Transverse colon (tissue), 4 donors: ENCODE results near the gene MGAT3. TPM values are rescaled to one million over a fixed set of nuclear protein-coding genes. Genes with fewer than 3 reads are reported as not detected.
A peak's percentile ranks its signal among the peaks of the same experiment; 100 is the strongest.
"Not testable (repeated sequence)": the region's sequence is repeated elsewhere in the genome, so short reads cannot be mapped to it uniquely, and the experiment has no call there.

Experiments
- DNase-seq: peaks from one replicate; pipeline ENCODE4 v3.0.0-alpha.2; 2019
- H3K27ac ChIP-seq, 4 donors: fragments of 200-600 bp; sonication (generic); 2 replicates each; pipeline ENCODE4 v1.5.1; 2016 to 2018; ENCODE audit warnings: inconsistent platforms in 4 of 4
- H3K27me3 ChIP-seq: fragments of 200-600 bp; sonication (generic); 2 replicates; pipeline ENCODE4 v1.5.1; 2017; ENCODE audit warnings: inconsistent platforms
- H3K36me3 ChIP-seq, 4 donors: fragments of 200-600 bp; sonication (generic); 2 replicates each; pipeline ENCODE4 v1.5.1; 2017 to 2019; ENCODE audit warnings: inconsistent platforms in 4 of 4
- H3K4me1 ChIP-seq, 4 donors: fragments of 200-600 bp; sonication (generic); 2 replicates each; pipeline ENCODE4 v1.5.1; 2017 to 2020; ENCODE audit warnings: inconsistent platforms in 4 of 4
- H3K4me3 ChIP-seq, 4 donors: fragments of 200-600 bp; sonication (generic); 1 replicate in 1 of 4; 2 replicates in 3 of 4; pipeline versions ENCODE4 v1.5.1 to v1.6.1; 2017 to 2019; ENCODE audit warnings: inconsistent platforms in 4 of 4
- H3K9me3 ChIP-seq, 2 donors: fragments of 200-600 bp; sonication (generic); 2 replicates each; pipeline ENCODE4 v1.5.1; 2017 to 2019; ENCODE audit warnings: inconsistent platforms in 2 of 2
- EP300 ChIP-seq: sonication (generic); formaldehyde crosslinking; IDR thresholded peaks from one replicate; pipeline ENCODE4 v1.6.1; 2017; ENCODE audit warnings: antibody characterized with exemption, low read depth
- POLR2A ChIP-seq: fragments of 450-650 bp; IDR thresholded peaks from one replicate; pipeline ENCODE4 v1.6.1; 2016; ENCODE audit warnings: antibody characterized with exemption, mild to moderate bottlenecking, moderate library complexity
- POLR2AphosphoS5 ChIP-seq, 3 donors: sonication (generic); formaldehyde crosslinking; IDR thresholded peaks; one replicate each; pipeline ENCODE4 v1.6.1; 2016; ENCODE audit warnings: antibody characterized with exemption in 3 of 3
- WGBS, 2 donors: methylation state at CpG; one replicate each; pipeline ENCODE4 v1.1.5; 2018; ENCODE audit warnings: low coverage in 1 of 2; 5-methylcytosine and 5-hydroxymethylcytosine counted together
- in situ Hi-C, 4 donors: fragments of 200-750 bp; cut with MboI; loops; one replicate each; pipeline versions ENCODE4 v1.15.0 to v1.15.1; 2017; ENCODE audit warnings: low sequenced_read_pairs in 3 of 4, low pct_ligation_motif_present in 1 of 4, low pct_unique_long_range_greater_than_20kb in 1 of 4
- intact Hi-C: fragments of 100-400 bp; cut with DNase I; formaldehyde crosslinking; loops from one replicate; pipeline ENCODE4 v1.15.1; 2023; ENCODE audit warnings: low total_unique reads
- total RNA-seq, 4 donors: library from RNA; depleted of rRNA; stranded (reverse); fragments of >200 nt; gene quantifications; one replicate each; pipeline ENCODE4 v1.1.0, GENCODE V29; 2016
- TF ChIP-seq, protein P1 (sequence below), 5 experiments: fragments of 200-600 bp in 3 of 5; fragments of 450-650 bp in 2 of 5; sonication (generic) in 3 of 5; IDR thresholded peaks; 1 replicate in 2 of 5; 2 replicates in 3 of 5; pipeline ENCODE4 v1.5.1; 2016 to 2017; ENCODE audit warnings: antibody characterized with exemption in 5 of 5, inconsistent platforms in 3 of 5, mild to moderate bottlenecking in 2 of 5, moderate library complexity in 1 of 5

Gene MGAT3
- total RNA-seq, 4 donors from 2014 or later = 1.2 to 10.1 (median 5.2) TPM

- H3K4me1 ChIP-seq = peaks cover 15 to 36% (median 21%) of the 10 kb centered on the region in 4 donors
- 3 to 8% methylated on average over 2 to 18 of the region's 18 CpGs for WGBS, 2 donors
- in situ Hi-C loops = no loop called here
- no peaks in the 10 kb centered on the region for H3K27me3 ChIP-seq
- peak overlapping the region; percentile 80 to 98 (median 85) for H3K4me3 ChIP-seq
- no peak for TF ChIP-seq POLR2A
- TF ChIP-seq POLR2AphosphoS5 (IDR thresholded peaks at IDR 0.05) = peak in 1 of 3 donors; percentile 5
- no peak for TF ChIP-seq EP300
- TF ChIP-seq, protein P1, sequence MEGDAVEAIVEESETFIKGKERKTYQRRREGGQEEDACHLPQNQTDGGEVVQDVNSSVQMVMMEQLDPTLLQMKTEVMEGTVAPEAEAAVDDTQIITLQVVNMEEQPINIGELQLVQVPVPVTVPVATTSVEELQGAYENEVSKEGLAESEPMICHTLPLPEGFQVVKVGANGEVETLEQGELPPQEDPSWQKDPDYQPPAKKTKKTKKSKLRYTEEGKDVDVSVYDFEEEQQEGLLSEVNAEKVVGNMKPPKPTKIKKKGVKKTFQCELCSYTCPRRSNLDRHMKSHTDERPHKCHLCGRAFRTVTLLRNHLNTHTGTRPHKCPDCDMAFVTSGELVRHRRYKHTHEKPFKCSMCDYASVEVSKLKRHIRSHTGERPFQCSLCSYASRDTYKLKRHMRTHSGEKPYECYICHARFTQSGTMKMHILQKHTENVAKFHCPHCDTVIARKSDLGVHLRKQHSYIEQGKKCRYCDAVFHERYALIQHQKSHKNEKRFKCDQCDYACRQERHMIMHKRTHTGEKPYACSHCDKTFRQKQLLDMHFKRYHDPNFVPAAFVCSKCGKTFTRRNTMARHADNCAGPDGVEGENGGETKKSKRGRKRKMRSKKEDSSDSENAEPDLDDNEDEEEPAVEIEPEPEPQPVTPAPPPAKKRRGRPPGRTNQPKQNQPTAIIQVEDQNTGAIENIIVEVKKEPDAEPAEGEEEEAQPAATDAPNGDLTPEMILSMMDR (IDR thresholded peaks at IDR 0.05) = no peak
- no peaks in the 10 kb centered on the region for H3K9me3 ChIP-seq
- peak overlapping the region; percentile 86 to 94 (median 90) for H3K27ac ChIP-seq
- peaks cover 0 to 35% (median 10%) of the 10 kb centered on the region in 4 donors for H3K36me3 ChIP-seq
- DNase-seq = no peak
- intact Hi-C loops = no loop called here
Observed at GRCh38 chr22:39502789-39503409, 46.1 kb downstream of the MGAT3 start.

- Histone ChIP-seq H3K27ac (peak overlapping the region in 1 of 4 donors; percentile 93), H3K4me1 (peaks cover 15 to 33% (median 21%) of the 10 kb centered on the region in 4 donors), H3K9me3 (no peaks in the 10 kb centered on the region), H3K27me3 (no peaks in the 10 kb centered on the region), H3K4me3 (peak overlapping the region in 2 of 4 donors; percentile 80 to 89), H3K36me3 (peaks cover 0 to 41% (median 14%) of the 10 kb centered on the region in 4 donors)
- WGBS, 2 donors = 48% methylated on average over 6 of the region's 6 CpGs; no CpG with 5 or more reads in 1 of the 2 donors
- intact Hi-C loops = no loop called here
- DNase-seq = no peak
- in situ Hi-C loops = no loop called here
- TF ChIP-seq POLR2A (no peak), EP300 (no peak), POLR2AphosphoS5 (IDR thresholded peaks at IDR 0.05) (no peak)
- TF ChIP-seq, protein P1 (IDR thresholded peaks at IDR 0.05) = no peak
Observed at GRCh38 chr22:39503630-39504029, 46.8 kb downstream of the MGAT3 start.

GRCh38 chr22:39504071-39504470 is 47.3 kb downstream of the MGAT3 start:
- no peak for TF ChIP-seq POLR2AphosphoS5 (IDR thresholded peaks at IDR 0.05)
- Histone ChIP-seq H3K27ac (no peak overlapping the region), H3K9me3 (no peaks in the 10 kb centered on the region), H3K4me1 (peaks cover 15 to 32% (median 21%) of the 10 kb centered on the region in 4 donors), H3K36me3 (peaks cover 0 to 41% (median 15%) of the 10 kb centered on the region in 4 donors), H3K4me3 (no peak overlapping the region), H3K27me3 (no peaks in the 10 kb centered on the region)
- WGBS, 2 donors = 94 to 95% methylated on average over 14 to 16 of the region's 16 CpGs
- intact Hi-C loops = no loop called here
- no peak for DNase-seq
- in situ Hi-C loops = no loop called here

GRCh38 chr22:39507021-39507420 is 50.2 kb downstream of the MGAT3 start:
- WGBS, 2 donors = 74 to 90% methylated on average over 2 to 10 of the region's 10 CpGs
- H3K36me3 ChIP-seq = peaks cover 0 to 67% (median 25%) of the 10 kb centered on the region in 4 donors
- H3K27ac ChIP-seq, H3K27me3 ChIP-seq, intact Hi-C loops, in situ Hi-C loops, H3K9me3 ChIP-seq, DNase-seq, H3K4me3 ChIP-seq: not testable (repeated sequence)
- H3K4me1 ChIP-seq = peaks cover 9 to 24% (median 12%) of the 10 kb centered on the region in 4 donors

GRCh38 chr22:39508393-39508792 is 51.6 kb downstream of the MGAT3 start:
- Histone ChIP-seq H3K4me3 (no peak overlapping the region), H3K27ac (no peak overlapping the region), H3K27me3 (no peaks in the 10 kb centered on the region), H3K36me3 (peaks cover 0 to 80% (median 31%) of the 10 kb centered on the region in 4 donors), H3K4me1 (peaks cover 4 to 18% (median 7%) of the 10 kb centered on the region in 4 donors), H3K9me3 (no peaks in the 10 kb centered on the region)
- WGBS, 2 donors = 76 to 77% methylated on average over 4 of the region's 4 CpGs
- TF ChIP-seq EP300 = no peak
- TF ChIP-seq, protein P1 (IDR thresholded peaks at IDR 0.05) = no peak
- TF ChIP-seq POLR2AphosphoS5 (IDR thresholded peaks at IDR 0.05) = no peak
- no peak for TF ChIP-seq POLR2A
- DNase-seq = no peak
- in situ Hi-C loops = no loop called here
- intact Hi-C loops = no loop called here
